Left ventricle myocardium superior (tissue), 1 donor: Measurements from ENCODE around the gene TRDMT1. TPM values are rescaled to one million over a fixed set of nuclear protein-coding genes. Genes with fewer than 3 reads are reported as not detected.
A peak's percentile ranks its signal among the peaks of the same experiment; 100 is the strongest.

Experiments used
- ATAC-seq: fragments of 200-7000 bp; cut with Tn5 transposase; one replicate; pipeline ENCODE4 v1.9.1; 2020; ENCODE audit warnings: mild to moderate bottlenecking, moderate library complexity
- DNase-seq: peaks from one replicate; pipeline ENCODE4 v3.0.0-alpha.2; 2020
- intact Hi-C: fragments of 100-400 bp; cut with micrococcal nuclease; formaldehyde crosslinking; loops from one replicate; pipeline ENCODE4 v1.11.0; 2022
- long read RNA-seq: library from polyadenylated mRNA; unstranded; transcript quantifications from one replicate; pipeline ENCODE4 v2.0.0, GENCODE V29; 2021
- total RNA-seq: library from RNA; stranded (reverse); fragmentation: NEBNext Ultra II Directional; extraction: Animal tissue kit (Norgen Biotek cat#: 25700); gene quantifications from one replicate; pipeline ENCODE4 v1.2.1, GENCODE V29; 2021
- donor health status: DM: no; HTN: yes; CAD: no; lungs with severe emphysema.

Gene TRDMT1
- 3.8 TPM for total RNA-seq
- long read RNA-seq, partial matches to known transcripts, result 0 of 5 reads
- long read RNA-seq, other reads (novel, unspliced or antisense), result 2 of 5 reads

- ATAC-seq (peak; percentile 100), DNase-seq (peak; percentile 90)
- intact Hi-C loops, result no loop called here
Measured at GRCh38 chr10:17200912-17201793, at the start of gene TRDMT1. Gene TRDMT1, minus strand, starts transcription at chr10:17201672. Its CDS starts 38 bp downstream, at chr10:17201634.

- intact Hi-C loops, result no loop called here
- ATAC-seq (no peak), DNase-seq (no peak)
Measured at GRCh38 chr10:17250736-17251135, 49.3 kb upstream of the TRDMT1 start.

- intact Hi-C loops, result no loop called here
- no peak for ATAC-seq
- DNase-seq, result no peak
Measured at GRCh38 chr10:17249820-17250219, 48.3 kb upstream of the TRDMT1 start.

- ATAC-seq (no peak), DNase-seq (no peak)
- intact Hi-C loops, result no loop called here
Measured at GRCh38 chr10:17248964-17249363, 47.5 kb upstream of the TRDMT1 start.

- ATAC-seq (no peak), DNase-seq (no peak)
- intact Hi-C loops, result no loop called here
Measured at GRCh38 chr10:17247210-17247609, 45.7 kb upstream of the TRDMT1 start.

GRCh38 chr10:17244700-17245365 is 43.4 kb upstream of the TRDMT1 start:
- intact Hi-C loops, result no loop called here
- ATAC-seq (no peak), DNase-seq (no peak)

- intact Hi-C loops, result no loop called here
Measured at GRCh38 chr10:17241611-17242333, 40.3 kb upstream of the TRDMT1 start.

GRCh38 chr10:17240616-17241015 is 39.1 kb upstream of the TRDMT1 start:
- no peak for ATAC-seq
- intact Hi-C loops, result no loop called here

More at GRCh38 chr10:17241611-17242333, 40.3 kb upstream of the TRDMT1 start:
- DNase-seq, result no peak
- no peak for ATAC-seq

GRCh38 chr10:17240096-17240495 is 38.6 kb upstream of the TRDMT1 start:
- intact Hi-C loops, result no loop called here
- no peak for DNase-seq
- no peak for ATAC-seq

More at GRCh38 chr10:17240616-17241015, 39.1 kb upstream of the TRDMT1 start:
- DNase-seq, result no peak

- DNase-seq (no peak), ATAC-seq (no peak)
- intact Hi-C loops, result no loop called here
Measured at GRCh38 chr10:17239345-17240085, 38.0 kb upstream of the TRDMT1 start.

GRCh38 chr10:17238445-17239291 is 37.2 kb upstream of the TRDMT1 start:
- ATAC-seq, result peak; percentile 49
- intact Hi-C loops, result no loop called here
- DNase-seq, result no peak

- DNase-seq (no peak), ATAC-seq (peak; percentile 20)
- intact Hi-C loops, result no loop called here
Measured at GRCh38 chr10:17237915-17238444, 36.5 kb upstream of the TRDMT1 start.

GRCh38 chr10:17237149-17237527 is 35.7 kb upstream of the TRDMT1 start:
- intact Hi-C loops, result no loop called here

GRCh38 chr10:17236468-17237148 is 35.1 kb upstream of the TRDMT1 start:
- DNase-seq (no peak), ATAC-seq (no peak)
- intact Hi-C loops, result no loop called here

More at GRCh38 chr10:17237149-17237527, 35.7 kb upstream of the TRDMT1 start:
- DNase-seq (no peak), ATAC-seq (no peak)

- ATAC-seq, result no peak
- intact Hi-C loops, result no loop called here
Measured at GRCh38 chr10:17235136-17235535, 33.7 kb upstream of the TRDMT1 start.

GRCh38 chr10:17234431-17234945 is 33.0 kb upstream of the TRDMT1 start:
- intact Hi-C loops, result loop anchor here (5.0 kb wide), 1 partner anchor 342 kb away; no protein-coding TSS in a partner anchor
- DNase-seq (no peak), ATAC-seq (no peak)

More at GRCh38 chr10:17235136-17235535, 33.7 kb upstream of the TRDMT1 start:
- no peak for DNase-seq
